HTERT RPE-1 (cell line): ENCODE results near the gene TBC1D22B.

Source experiments
- in situ Hi-C: fragments of 300-500 bp; cut with MboI; formaldehyde crosslinking; loops from 4 replicates; pipeline ENCODE4 v1.14.3; 2020; ENCODE audit warnings: low sequenced_read_pairs

The TBC1D22B gene, protein sequence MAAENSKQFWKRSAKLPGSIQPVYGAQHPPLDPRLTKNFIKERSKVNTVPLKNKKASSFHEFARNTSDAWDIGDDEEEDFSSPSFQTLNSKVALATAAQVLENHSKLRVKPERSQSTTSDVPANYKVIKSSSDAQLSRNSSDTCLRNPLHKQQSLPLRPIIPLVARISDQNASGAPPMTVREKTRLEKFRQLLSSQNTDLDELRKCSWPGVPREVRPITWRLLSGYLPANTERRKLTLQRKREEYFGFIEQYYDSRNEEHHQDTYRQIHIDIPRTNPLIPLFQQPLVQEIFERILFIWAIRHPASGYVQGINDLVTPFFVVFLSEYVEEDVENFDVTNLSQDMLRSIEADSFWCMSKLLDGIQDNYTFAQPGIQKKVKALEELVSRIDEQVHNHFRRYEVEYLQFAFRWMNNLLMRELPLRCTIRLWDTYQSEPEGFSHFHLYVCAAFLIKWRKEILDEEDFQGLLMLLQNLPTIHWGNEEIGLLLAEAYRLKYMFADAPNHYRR

GRCh38 chr6:37257634-37258404 is at the start of gene TBC1D22B, which contains the start of gene TMEM217:
Gene TBC1D22B (plus strand): TSS chr6:37257772. CDS start chr6:37257918, 146 bp downstream.
Gene TMEM217 (minus strand): TSS chr6:37258144. CDS start chr6:37219030, 39,114 bp downstream.
- in situ Hi-C loops: no loop called here

- in situ Hi-C loops: no loop called here
These were observed 49.6 kb upstream of the TBC1D22B start for GRCh38 chr6:37207903-37208456.

GRCh38 chr6:37208793-37209192 is 48.8 kb upstream of the TBC1D22B start:
- in situ Hi-C loops: no loop called here

DNA sequence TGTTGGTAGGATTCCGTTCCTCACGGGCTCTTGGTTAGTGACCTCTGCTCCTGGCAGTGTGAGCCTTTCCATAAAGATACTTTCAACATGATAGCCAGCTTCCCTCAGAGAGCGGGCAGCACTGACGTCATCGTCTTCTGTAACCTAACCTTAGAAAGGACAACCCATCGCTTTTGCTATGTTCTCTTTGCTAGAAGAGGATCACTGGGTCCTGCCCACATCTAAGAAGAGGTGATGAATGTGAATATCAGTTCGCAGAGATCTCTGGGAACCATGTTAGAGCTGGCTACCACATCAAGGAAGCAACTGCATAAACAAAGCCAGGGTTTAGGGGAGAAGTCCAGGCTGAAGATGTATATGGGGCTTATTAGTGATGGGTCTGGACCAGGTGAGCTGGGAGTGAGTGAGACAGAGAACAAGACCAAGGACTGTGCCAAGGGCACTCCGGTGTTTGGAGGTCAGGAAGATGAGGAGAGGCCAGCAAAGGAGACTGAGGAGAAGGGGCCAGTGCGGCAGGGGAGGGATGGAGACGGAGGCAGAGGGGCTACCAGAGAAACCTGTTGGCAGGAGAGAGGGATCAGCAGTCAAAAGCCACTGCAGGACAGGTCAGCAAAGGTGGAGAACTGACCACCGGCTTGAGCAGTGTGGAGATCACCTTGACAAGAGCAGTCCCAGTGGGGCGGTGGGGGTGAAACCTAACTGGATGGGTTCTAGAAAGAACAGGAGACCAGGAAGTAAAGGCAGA is 47.9 kb upstream of the TBC1D22B start:
- in situ Hi-C loops: no loop called here

- in situ Hi-C loops: no loop called here
These were observed 47.1 kb upstream of the TBC1D22B start for GRCh38 chr6:37210313-37210968.

DNA sequence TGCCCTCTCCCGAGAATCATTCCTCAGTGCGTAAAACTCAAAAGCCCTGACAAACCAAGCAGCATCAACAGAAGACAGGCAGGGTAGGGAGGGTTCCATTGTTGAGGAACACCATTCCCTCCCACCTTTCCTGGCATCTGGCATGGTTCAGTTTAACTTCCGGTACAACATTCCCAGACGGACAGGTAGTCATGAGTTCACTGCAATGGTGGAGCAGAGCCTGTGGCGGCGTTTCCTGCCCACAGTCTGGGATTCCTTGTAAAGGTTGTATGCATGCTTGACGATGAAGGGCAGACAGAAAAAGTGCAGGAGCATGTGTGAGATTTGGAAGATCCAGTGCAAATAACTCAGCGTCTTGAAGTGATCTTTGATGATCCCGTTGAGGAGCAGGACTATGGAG is 45.3 kb upstream of the TBC1D22B start:
- in situ Hi-C loops: no loop called here

- in situ Hi-C loops: no loop called here
These were observed 39.5 kb upstream of the TBC1D22B start for GRCh38 chr6:37218061-37218460.

GRCh38 chr6:37218511-37218910 is 39.1 kb upstream of the TBC1D22B start:
- in situ Hi-C loops: no loop called here

GRCh38 chr6:37221585-37222124 is 35.9 kb upstream of the TBC1D22B start:
- in situ Hi-C loops: no loop called here

GRCh38 chr6:37222125-37222967 is 35.2 kb upstream of the TBC1D22B start:
- in situ Hi-C loops: no loop called here

DNA sequence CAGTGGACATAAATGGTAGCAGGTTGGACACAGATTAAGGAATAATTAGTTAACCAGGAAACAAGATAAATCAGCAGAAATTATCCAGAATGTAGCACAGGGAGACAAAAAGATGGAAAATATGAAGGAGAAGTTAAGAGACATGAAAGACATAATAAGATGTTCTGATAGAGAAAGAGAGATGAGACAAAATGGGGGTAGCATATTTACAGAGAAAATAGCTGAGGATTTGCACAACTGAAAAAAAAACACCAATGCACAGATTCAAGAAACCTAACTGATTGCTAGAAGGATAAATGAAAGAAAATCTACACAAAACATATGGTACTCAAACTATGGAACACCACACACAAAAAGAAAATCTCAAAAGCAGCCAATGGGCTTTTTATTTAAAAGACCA is 34.6 kb upstream of the TBC1D22B start:
- in situ Hi-C loops: no loop called here

GRCh38 chr6:37225350-37226169 is 32.0 kb upstream of the TBC1D22B start:
- in situ Hi-C loops: no loop called here

- in situ Hi-C loops: no loop called here
These were observed 27.5 kb upstream of the TBC1D22B start for GRCh38 chr6:37230104-37230503.

- in situ Hi-C loops: no loop called here
These were observed 25.0 kb upstream of the TBC1D22B start for GRCh38 chr6:37232430-37233017.

- in situ Hi-C loops: no loop called here
These were observed 24.0 kb upstream of the TBC1D22B start for GRCh38 chr6:37233541-37233940.

GRCh38 chr6:37236921-37237320 is 20.7 kb upstream of the TBC1D22B start:
- in situ Hi-C loops: no loop called here

- in situ Hi-C loops: no loop called here
These were observed 19.8 kb upstream of the TBC1D22B start for GRCh38 chr6:37237789-37238188.

- in situ Hi-C loops: no loop called here
These were observed 19.2 kb upstream of the TBC1D22B start for GRCh38 chr6:37238381-37238780.
